Karpas-422 (cell line): Measurements from ENCODE around the gene TNFAIP8L1. TPM values are rescaled to one million over a fixed set of nuclear protein-coding genes. Genes with fewer than 3 reads are reported as not detected.

Experiments
- DNase-seq: peaks from one replicate; pipeline ENCODE4 v3.0.0-alpha.2; 2015
- H2AFZ ChIP-seq: fragments of 200-600 bp; sonication (generic); 2 replicates; pipeline ENCODE4 v1.6.1; 2014; ENCODE audit warnings: antibody characterized with exemption, low read length, mixed read lengths
- H3K27ac ChIP-seq: fragments of 200-600 bp; sonication (generic); 2 replicates; pipeline ENCODE4 v1.5.1; 2014; ENCODE audit warnings: mild to moderate bottlenecking, low read length, moderate library complexity
- H3K27me3 ChIP-seq: fragments of 200-600 bp; sonication (generic); 2 replicates; pipeline ENCODE4 v1.6.1; 2014; ENCODE audit warnings: low read length, mixed read lengths
- H3K36me3 ChIP-seq: fragments of 200-600 bp; sonication (generic); 2 replicates; pipeline ENCODE4 v1.6.1; 2014; ENCODE audit warnings: low read length, mixed read lengths; ENCODE audit not compliant: insufficient read depth
- H3K4me1 ChIP-seq: fragments of 200-600 bp; sonication (generic); 2 replicates; pipeline ENCODE4 v1.6.1; 2014; ENCODE audit warnings: mild to moderate bottlenecking, low read length, mixed read lengths
- H3K4me2 ChIP-seq: fragments of 200-600 bp; sonication (generic); 2 replicates; pipeline ENCODE4 v1.6.1; 2014; ENCODE audit warnings: low read length, low read depth, mild to moderate bottlenecking; ENCODE audit not compliant: poor library complexity, severe bottlenecking
- H3K4me3 ChIP-seq: fragments of 200-600 bp; sonication (generic); 2 replicates; pipeline ENCODE4 v1.5.1; 2014; ENCODE audit warnings: mild to moderate bottlenecking, antibody characterized with exemption, low read length, mixed read lengths
- H3K79me2 ChIP-seq: fragments of 200-600 bp; sonication (generic); 2 replicates; pipeline ENCODE4 v1.6.1; 2014; ENCODE audit warnings: mild to moderate bottlenecking, low read length, mixed read lengths
- H3K9ac ChIP-seq: fragments of 200-600 bp; sonication (generic); 2 replicates; pipeline ENCODE4 v1.6.0; 2014; ENCODE audit warnings: low read length
- H3K9me2 ChIP-seq: fragments of 200-600 bp; sonication (generic), shearing (Covaris generic); replicated peaks from 2 replicates; pipeline ENCODE4 v1.6.0; 2014; ENCODE audit warnings: mild to moderate bottlenecking, low read length, moderate library complexity; ENCODE audit not compliant: insufficient read depth
- H3K9me3 ChIP-seq: fragments of 300-700, 200-600 bp; sonication (generic); 2 replicates; pipeline ENCODE4 v1.6.1; 2014; ENCODE audit warnings: low read length, mixed read lengths
- H4K20me1 ChIP-seq: fragments of 200-600 bp; sonication (generic); 2 replicates; pipeline ENCODE4 v1.6.1; 2014; ENCODE audit warnings: mild to moderate bottlenecking, antibody characterized with exemption, low read length, low read depth; ENCODE audit not compliant: insufficient read depth
- total RNA-seq: library from RNA; depleted of rRNA; stranded (reverse); fragments of >200 nt; shearing (Covaris generic); gene quantifications from 2 replicates; pipeline ENCODE4 v1.2.3, GENCODE V29; 2014; ENCODE audit warnings: low replicate concordance

Gene TNFAIP8L1
- total RNA-seq, 1 experiment from 2014 or later = 1.8 TPM

DNA sequence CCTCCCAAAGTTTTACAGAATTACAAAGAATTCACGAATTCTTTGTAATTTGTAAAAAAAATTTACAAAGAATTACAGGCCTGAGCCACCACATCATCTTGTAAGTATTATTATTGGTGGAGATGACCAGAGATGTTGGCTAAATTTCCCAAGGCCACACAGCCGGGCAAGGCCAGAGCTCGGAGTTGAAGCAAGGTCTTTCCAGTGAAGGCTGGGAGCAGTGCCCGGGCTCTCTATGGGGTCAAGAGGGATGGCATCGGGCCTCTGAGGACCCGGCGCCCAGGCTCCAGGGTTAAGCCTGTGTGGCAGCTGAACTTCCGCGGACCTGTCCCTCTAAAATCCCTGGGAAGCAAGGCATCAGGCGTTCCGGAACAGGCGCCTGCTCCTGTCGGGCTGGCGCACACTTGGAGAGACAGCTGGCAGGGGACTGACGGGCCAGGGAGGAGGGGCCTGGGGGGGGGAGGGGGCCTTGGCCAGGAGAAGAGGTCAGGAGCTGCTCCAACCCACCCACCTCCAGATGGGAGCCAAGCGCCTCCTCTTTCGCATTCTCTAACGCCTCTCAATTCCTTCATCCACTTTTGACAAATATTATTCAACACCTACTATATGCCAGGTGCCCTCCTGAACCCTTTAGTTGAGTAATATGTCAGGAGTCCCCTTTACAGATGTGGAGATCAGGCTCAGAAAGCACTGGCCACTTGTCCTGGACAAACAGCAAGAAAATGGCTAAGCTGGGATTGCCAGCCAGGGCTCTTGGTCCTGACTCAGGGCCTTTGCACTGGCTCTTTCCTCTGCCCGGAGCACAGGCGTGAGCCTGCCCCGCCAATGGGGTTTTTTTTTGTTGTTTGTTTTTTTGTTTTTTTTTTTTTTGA, 43.0 kb upstream of the TNFAIP8L1 start:
- no peak for DNase-seq
- H3K4me2 ChIP-seq = no peak overlapping the region
- H4K20me1 ChIP-seq = 0 out of 2 replicates have a peak, but pooled peaks cover 4% of the 10 kb centered on the region
- no peaks in the 10 kb centered on the region for H3K27me3 ChIP-seq
- peaks cover 7% of the 10 kb centered on the region for H3K4me1 ChIP-seq
- no peak overlapping the region for H2AFZ ChIP-seq
- H3K9me3 ChIP-seq = no peaks in the 10 kb centered on the region
- H3K4me3 ChIP-seq = no peak overlapping the region
- H3K27ac ChIP-seq = no peak overlapping the region
- H3K9me2 ChIP-seq = no peaks in the 10 kb centered on the region
- H3K36me3 ChIP-seq = no peaks in the 10 kb centered on the region
- no peak overlapping the region for H3K9ac ChIP-seq
- H3K79me2 ChIP-seq = no peaks in the 10 kb centered on the region

DNA sequence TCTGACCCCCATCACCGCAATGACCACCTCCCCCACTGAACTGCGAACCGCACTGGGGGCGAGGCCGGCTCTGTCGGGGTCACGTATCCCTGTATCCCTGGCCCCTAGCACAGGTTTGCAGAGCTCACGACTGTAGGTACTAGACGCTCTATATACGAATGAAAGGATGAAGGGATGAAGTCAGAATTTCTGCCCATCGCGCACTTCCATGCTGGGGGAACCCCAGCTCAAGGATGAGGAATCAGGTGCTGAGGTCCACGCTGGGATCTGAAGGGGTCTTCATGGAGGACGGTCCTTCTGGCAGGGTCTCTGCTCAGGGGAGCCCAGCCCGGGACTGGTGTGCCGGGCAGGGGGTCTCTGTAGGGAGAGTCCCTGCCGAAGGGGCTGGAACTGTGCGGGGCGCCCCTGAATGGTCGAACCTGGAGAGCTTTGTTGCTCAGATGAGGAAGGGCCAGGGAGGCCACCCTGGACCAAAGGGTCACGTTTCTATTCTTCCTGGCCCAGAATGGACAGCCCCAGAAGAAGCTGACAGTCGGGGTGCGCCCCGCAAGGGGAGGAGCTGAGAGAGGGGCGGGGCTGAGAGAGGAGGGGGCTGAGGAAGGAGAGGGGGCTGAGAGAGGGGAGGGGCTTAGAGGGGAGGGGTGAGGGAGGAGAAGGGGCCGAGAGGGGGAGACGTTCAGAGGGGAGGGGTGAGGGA, 41.9 kb upstream of the TNFAIP8L1 start:
- H4K20me1 ChIP-seq = 0 out of 2 replicates have a peak, but pooled peaks cover 4% of the 10 kb centered on the region
- H3K4me1 ChIP-seq = peaks cover 7% of the 10 kb centered on the region
- no peak overlapping the region for H3K4me3 ChIP-seq
- no peak overlapping the region for H3K4me2 ChIP-seq
- no peaks in the 10 kb centered on the region for H3K9me2 ChIP-seq
- H3K27me3 ChIP-seq = no peaks in the 10 kb centered on the region
- H2AFZ ChIP-seq = no peak overlapping the region
- DNase-seq = no peak
- no peaks in the 10 kb centered on the region for H3K9me3 ChIP-seq
- no peak overlapping the region for H3K27ac ChIP-seq
- H3K9ac ChIP-seq = no peak overlapping the region
- H3K36me3 ChIP-seq = no peaks in the 10 kb centered on the region
- no peaks in the 10 kb centered on the region for H3K79me2 ChIP-seq

DNA sequence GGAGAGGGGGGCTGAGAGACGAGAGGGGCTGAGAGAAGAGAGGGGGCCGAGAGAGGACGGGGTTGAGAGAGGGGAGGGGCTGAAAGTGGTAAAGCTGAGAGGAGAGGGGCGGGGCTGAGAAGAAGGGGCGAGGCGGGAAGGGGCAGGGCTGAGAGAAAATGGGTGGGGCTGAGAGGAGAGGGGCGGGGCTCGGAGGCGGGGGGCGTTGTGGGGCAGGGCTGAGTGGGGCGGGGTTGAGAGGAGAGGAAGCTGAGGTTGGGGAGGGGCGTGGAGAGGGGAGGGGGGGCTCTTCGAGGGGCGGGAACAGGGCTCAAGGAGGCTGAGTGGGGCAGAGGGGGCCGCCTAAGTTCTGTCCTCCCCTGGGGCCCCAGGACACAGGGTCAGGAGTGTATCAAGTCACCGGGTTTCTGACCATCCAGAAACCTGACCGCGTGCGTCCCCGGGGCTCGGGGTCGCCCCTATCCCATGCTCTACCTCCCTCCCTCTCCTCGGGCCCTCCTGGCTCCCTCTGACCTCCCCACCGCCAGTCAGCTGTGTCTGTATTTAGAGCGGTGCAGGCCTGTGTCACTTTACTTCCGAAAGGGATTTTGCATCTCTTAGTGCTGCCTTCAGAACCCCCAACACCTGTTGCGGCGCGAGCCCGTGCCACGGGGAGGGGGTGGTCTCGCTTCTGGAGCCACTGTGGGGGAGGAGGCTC, 41.2 kb upstream of the TNFAIP8L1 start:
- H3K4me2 ChIP-seq = peak overlapping the region; percentile 56
- no peaks in the 10 kb centered on the region for H3K27me3 ChIP-seq
- no peaks in the 10 kb centered on the region for H3K9me3 ChIP-seq
- H2AFZ ChIP-seq = peak overlapping the region; percentile 24; the same call in 1 of the 2 replicates
- no peak overlapping the region for H3K9ac ChIP-seq
- H3K4me1 ChIP-seq = peaks cover 7% of the 10 kb centered on the region
- 0 out of 2 replicates have a peak, but pooled peaks cover 4% of the 10 kb centered on the region for H4K20me1 ChIP-seq
- peak overlapping the region; percentile 20; the same call in 1 of the 2 replicates for H3K4me3 ChIP-seq
- no peaks in the 10 kb centered on the region for H3K79me2 ChIP-seq
- no peak overlapping the region for H3K27ac ChIP-seq
- H3K36me3 ChIP-seq = no peaks in the 10 kb centered on the region
- no peaks in the 10 kb centered on the region for H3K9me2 ChIP-seq
- peak; percentile 87 for DNase-seq

DNA sequence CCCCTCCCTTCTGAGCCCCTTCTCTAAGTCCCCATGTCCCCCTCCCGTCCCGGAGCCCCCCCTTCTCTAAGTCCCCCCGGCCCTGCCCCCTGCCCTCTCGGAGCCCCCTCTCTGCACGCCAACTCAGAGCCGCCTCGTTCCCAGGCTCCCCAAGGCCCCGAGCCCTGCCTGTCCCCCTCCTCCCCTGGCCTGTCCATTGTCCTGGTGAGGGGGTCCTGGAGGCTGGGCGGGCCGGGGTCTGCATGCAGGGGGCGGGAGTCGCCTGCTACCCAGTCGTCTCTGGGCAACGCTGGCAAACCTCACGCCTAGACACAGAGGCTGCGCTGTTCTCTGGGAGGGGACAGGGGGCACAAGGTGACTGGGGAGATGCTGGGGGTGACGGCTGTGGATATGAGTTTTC, 40.6 kb upstream of the TNFAIP8L1 start:
- 0 out of 2 replicates have a peak, but pooled peaks cover 4% of the 10 kb centered on the region for H4K20me1 ChIP-seq
- no peaks in the 10 kb centered on the region for H3K27me3 ChIP-seq
- no peak overlapping the region for H3K9ac ChIP-seq
- no peaks in the 10 kb centered on the region for H3K9me3 ChIP-seq
- H2AFZ ChIP-seq = no peak overlapping the region
- H3K79me2 ChIP-seq = no peaks in the 10 kb centered on the region
- no peak overlapping the region for H3K27ac ChIP-seq
- H3K4me3 ChIP-seq = no peak overlapping the region; the same call in 1 of the 2 replicates
- H3K9me2 ChIP-seq = no peaks in the 10 kb centered on the region
- peaks cover 7% of the 10 kb centered on the region for H3K4me1 ChIP-seq
- H3K36me3 ChIP-seq = no peaks in the 10 kb centered on the region
- peak overlapping the region; percentile 56 for H3K4me2 ChIP-seq
- no peak for DNase-seq

DNA sequence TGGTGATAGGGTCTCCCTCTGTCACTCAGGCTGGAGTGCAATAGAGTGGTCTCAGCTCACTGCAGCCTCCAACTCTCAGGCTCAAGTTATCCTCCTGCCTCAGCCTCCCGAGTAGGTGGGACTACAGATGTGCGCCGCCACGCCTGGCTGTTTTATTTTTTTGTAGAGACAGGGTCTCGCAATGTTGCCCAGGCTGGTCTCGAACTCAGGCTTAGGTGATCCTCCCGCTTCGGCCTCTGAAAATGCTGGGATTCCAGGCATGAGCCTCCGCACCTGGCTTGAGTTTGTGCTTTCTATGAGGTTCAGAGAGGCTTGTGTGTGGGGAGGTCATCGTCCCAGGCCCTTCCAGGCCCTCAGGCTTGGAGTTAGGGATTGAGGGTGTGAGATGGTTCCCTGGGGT, 39.2 kb upstream of the TNFAIP8L1 start:
- Histone ChIP-seq H3K36me3 (no peaks in the 10 kb centered on the region), H2AFZ (no peak overlapping the region), H3K27me3 (no peaks in the 10 kb centered on the region), H3K4me1 (peaks cover 7% of the 10 kb centered on the region), H3K9me2 (no peaks in the 10 kb centered on the region), H3K9me3 (no peaks in the 10 kb centered on the region), H3K27ac (no peak overlapping the region), H3K79me2 (no peaks in the 10 kb centered on the region), H3K4me3 (no peak overlapping the region), H3K4me2 (no peak overlapping the region), H3K9ac (no peak overlapping the region), H4K20me1 (0 out of 2 replicates have a peak, but pooled peaks cover 4% of the 10 kb centered on the region)
- no peak for DNase-seq

DNA sequence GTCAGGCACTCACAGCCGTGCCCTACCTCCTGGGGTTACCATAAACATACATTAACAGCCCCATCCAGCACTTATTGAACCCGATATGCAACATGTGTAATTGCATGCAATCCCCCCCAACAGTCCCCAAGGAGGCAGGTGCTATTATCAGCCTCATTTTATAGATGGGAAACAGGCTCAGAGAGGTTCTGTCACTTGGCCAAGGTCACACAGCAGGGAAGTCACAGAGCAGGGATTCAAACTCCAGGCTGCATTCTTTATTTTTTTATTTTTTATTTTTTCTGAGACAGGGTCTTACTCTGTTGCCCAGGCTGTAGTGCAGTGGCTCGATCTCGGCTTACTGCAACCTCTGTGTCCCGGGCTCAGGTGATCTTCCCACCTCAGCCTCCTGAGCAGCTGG, 38.4 kb upstream of the TNFAIP8L1 start:
- H3K36me3 ChIP-seq = no peaks in the 10 kb centered on the region
- no peaks in the 10 kb centered on the region for H3K9me2 ChIP-seq
- DNase-seq = no peak
- H3K27me3 ChIP-seq = no peaks in the 10 kb centered on the region
- no peaks in the 10 kb centered on the region for H3K9me3 ChIP-seq
- no peak overlapping the region for H3K4me3 ChIP-seq
- H3K4me2 ChIP-seq = no peak overlapping the region
- 0 out of 2 replicates have a peak, but pooled peaks cover 4% of the 10 kb centered on the region for H4K20me1 ChIP-seq
- no peaks in the 10 kb centered on the region for H3K79me2 ChIP-seq
- peaks cover 7% of the 10 kb centered on the region for H3K4me1 ChIP-seq
- H2AFZ ChIP-seq = no peak overlapping the region
- H3K9ac ChIP-seq = no peak overlapping the region
- H3K27ac ChIP-seq = no peak overlapping the region

DNA sequence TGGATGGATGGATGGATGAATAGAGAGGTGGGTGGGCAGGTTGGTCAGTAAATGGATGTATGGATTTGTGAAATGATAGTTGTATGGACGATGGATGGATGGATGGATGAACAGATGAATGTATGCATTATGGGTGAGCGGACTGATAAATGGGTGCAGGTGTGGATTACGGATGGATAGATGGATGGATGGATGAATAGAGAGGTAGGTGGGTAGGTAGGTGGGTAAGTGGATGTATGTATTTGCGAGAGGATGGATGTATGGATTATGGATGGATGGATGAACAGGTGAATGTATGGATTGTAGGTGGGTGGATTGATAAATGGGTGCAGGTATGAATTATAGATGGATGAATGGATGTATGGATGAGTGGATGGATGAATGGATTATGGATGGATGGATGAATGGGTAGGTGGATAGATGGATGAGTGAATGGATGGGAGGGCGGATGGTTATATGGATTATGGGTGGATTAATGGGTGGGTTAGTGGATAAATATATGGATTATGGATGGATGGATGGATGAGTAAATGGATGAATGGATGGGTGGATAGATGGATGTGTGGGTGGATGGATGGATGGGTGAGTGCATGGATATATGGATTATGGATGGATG, 37.0 kb upstream of the TNFAIP8L1 start:
- Histone ChIP-seq H3K4me3 (no peak overlapping the region), H3K27me3 (no peaks in the 10 kb centered on the region), H3K27ac (no peak overlapping the region), H3K4me2 (no peak overlapping the region), H3K9ac (no peak overlapping the region), H3K36me3 (no peaks in the 10 kb centered on the region), H3K9me3 (no peaks in the 10 kb centered on the region), H3K9me2 (no peaks in the 10 kb centered on the region), H4K20me1 (0 out of 2 replicates have a peak, but pooled peaks cover 3% of the 10 kb centered on the region), H3K4me1 (peaks cover 7% of the 10 kb centered on the region), H3K79me2 (no peaks in the 10 kb centered on the region), H2AFZ (no peak overlapping the region)
- no peak for DNase-seq
